K562 (cell line): ENCODE measurements around the gene SMARCA4. TPM values are rescaled to one million over a fixed set of nuclear protein-coding genes. Genes with fewer than 3 reads are reported as not detected.

Source experiments
- ATAC-seq: fragments of 200-7000 bp; cut with Tn5 transposase; 3 replicates; pipeline ENCODE4 v1.9.1; 2020; ENCODE audit warnings: moderate library complexity
- BruUV-seq: library from RNA; stranded (reverse); fragments of 400-500 nt; replicated peaks from 2 replicates; lab custom pipeline; 2021; lab: Mats Ljungman, UMichigan
- CTCF ChIA-PET: fragments of 300-600 bp; formaldehyde crosslinking; extraction: SDS; loops from one replicate; lab custom pipeline; 2021; ENCODE audit warnings: low intra/inter-chr PET ratio; lab: Yijun Ruan, JAX
- POLR2A ChIA-PET: fragments of 300-600, 350-650 bp; sonication (Branson Sonifier 250); formaldehyde crosslinking; extraction: SDS; loops from one replicate; lab custom pipeline; 2021; ENCODE audit warnings: antibody characterized with exemption, inconsistent platforms; lab: Yijun Ruan, JAX
- DNase-seq, 4 experiments: peaks; one replicate each; pipeline versions ENCODE4 v3.0.0 to v3.0.0-alpha.2; 2011 to 2018; ENCODE audit warnings: low spot score in 3 of 4, mixed read lengths in 3 of 4; ENCODE audit errors: extremely low read depth in 1 of 4
- FAIRE-seq: peaks from 2 replicates; lab custom pipeline; 2011; peaks lifted over from hg19 to GRCh38; lab: Jason Lieb, UNC
- H2AFZ ChIP-seq: 2 replicates; pipeline ENCODE4 v1.6.0; 2011; ENCODE audit warnings: low read depth, low read length, control low read depth, inconsistent platforms
- H3K27ac ChIP-seq: fragments of 200-600 bp; 3 replicates; pipeline ENCODE4 v1.8.0; 2011; ENCODE audit warnings: low read depth, mild to moderate bottlenecking, control low read depth, inconsistent platforms, low read length, moderate library complexity, mixed read lengths; ENCODE audit errors: extremely low read depth
- H3K27me3 ChIP-seq, 2 experiments: fragments of 300-600 bp in 1 of 2; 2 replicates in 1 of 2; 3 replicates in 1 of 2; pipeline versions ENCODE4 v1.6.0 to v1.8.0; 2011; ENCODE audit warnings: inconsistent platforms in 2 of 2, low read length in 2 of 2, mild to moderate bottlenecking in 1 of 2, mixed read lengths in 1 of 2, moderate library complexity in 1 of 2; ENCODE audit not compliant: control insufficient read depth in 2 of 2, insufficient read depth in 2 of 2
- H3K36me3 ChIP-seq: fragments of 300-600 bp; 3 replicates; pipeline ENCODE4 v1.8.0; 2011; ENCODE audit warnings: mild to moderate bottlenecking, low read length, inconsistent platforms; ENCODE audit not compliant: control insufficient read depth, insufficient read depth
- H3K4me1 ChIP-seq, 2 experiments: fragments of 200-600 bp in 1 of 2; replicated peaks in 1 of 2; 2 replicates in 1 of 2; 3 replicates in 1 of 2; pipeline versions ENCODE4 v1.5.1 to v1.8.0; 2011; ENCODE audit warnings: inconsistent platforms in 2 of 2, low read length in 2 of 2, mild to moderate bottlenecking in 1 of 2, mixed read lengths in 1 of 2, moderate library complexity in 1 of 2; ENCODE audit not compliant: control insufficient read depth in 2 of 2, insufficient read depth in 2 of 2
- H3K4me2 ChIP-seq: 2 replicates; pipeline ENCODE4 v1.6.1; 2011; ENCODE audit warnings: low read length, control low read depth, inconsistent platforms, mixed read lengths; ENCODE audit not compliant: insufficient read depth
- H3K4me3 ChIP-seq: fragments of 200-600 bp; sonication (generic), shearing (Covaris generic); 2 replicates; pipeline ENCODE4 v1.5.1; 2016; ENCODE audit warnings: control low read depth, inconsistent platforms
- H3K79me2 ChIP-seq: fragments of 200-600 bp; 3 replicates; pipeline ENCODE4 v1.8.0; 2011; ENCODE audit warnings: low read length, inconsistent platforms; ENCODE audit not compliant: control insufficient read depth, insufficient read depth
- H3K9ac ChIP-seq, 2 experiments: 2 replicates each; pipeline versions ENCODE4 v1.6.0 to v1.6.1; 2011; ENCODE audit warnings: low read depth in 2 of 2, low read length in 2 of 2, control low read depth in 1 of 2, inconsistent platforms in 1 of 2, mild to moderate bottlenecking in 1 of 2, mixed read lengths in 1 of 2; ENCODE audit not compliant: insufficient read depth in 1 of 2
- H3K9me1 ChIP-seq: one replicate; pipeline ENCODE4 v1.6.0; 2011; ENCODE audit warnings: inconsistent platforms, mild to moderate bottlenecking, low read length, moderate library complexity; ENCODE audit not compliant: control insufficient read depth, insufficient read depth
- H3K9me3 ChIP-seq: replicated peaks from 2 replicates; pipeline ENCODE4 v1.5.1; 2011; ENCODE audit warnings: low read depth, low read length, inconsistent platforms; ENCODE audit not compliant: control insufficient read depth, insufficient read depth
- H4K20me1 ChIP-seq: replicated peaks from 2 replicates; pipeline ENCODE4 v1.6.1; 2011; ENCODE audit warnings: low read length, inconsistent platforms, mixed read lengths; ENCODE audit not compliant: control insufficient read depth, insufficient read depth
- POLR2G ChIP-seq: fragments of 200-400 bp; formaldehyde crosslinking; IDR thresholded peaks from 2 replicates; pipeline ENCODE4 v1.6.1; 2017; ENCODE audit warnings: low read depth, mild to moderate bottlenecking, antibody characterized with exemption, low read length, moderate library complexity
- RBFOX2 ChIP-seq: fragments of 200-400 bp; formaldehyde crosslinking; IDR thresholded peaks from 2 replicates; pipeline ENCODE4 v1.6.1; 2017; ENCODE audit warnings: low read depth, mild to moderate bottlenecking, low read length, moderate library complexity
- ZBTB17 ChIP-seq: fragments of 450-650 bp; formaldehyde crosslinking; IDR thresholded peaks from 2 replicates; pipeline ENCODE4 v1.4.0; 2020; ENCODE audit warnings: mild to moderate bottlenecking
- ZKSCAN1 ChIP-seq: fragments of 150-350 bp; IDR thresholded peaks from 2 replicates; pipeline ENCODE4 v1.6.1; 2016; ENCODE audit warnings: low read depth, low read length
- ZNF121 ChIP-seq: sonication (generic); formaldehyde crosslinking; conservative IDR thresholded peaks from 2 replicates; pipeline ENCODE4 v1.8.0; 2022; ENCODE audit warnings: missing genetic modification reagents
- WGBS: fragments of 100-300 bp; shearing (Covaris generic); methylation state at CpG from one replicate; pipeline ENCODE4 v1.1.6; 2016; ENCODE audit warnings: low coverage, mixed read lengths; ENCODE audit not compliant: insufficient coverage; ENCODE audit errors: missing lambda C conversion rate; 5-methylcytosine and 5-hydroxymethylcytosine counted together
- in situ Hi-C: fragments of 300-500 bp; cut with MboI; formaldehyde crosslinking; loops from 4 replicates; pipeline ENCODE4 v1.15.0; 2018; ENCODE audit warnings: inconsistent platforms, mixed read lengths
- intact Hi-C: fragments of 100-400 bp; cut with micrococcal nuclease; formaldehyde crosslinking; loops from 2 replicates; pipeline ENCODE4 v1.14.2; 2022
- polyA plus RNA-seq, 8 experiments: library from polyadenylated mRNA; depleted of rRNA in 4 of 8; stranded (reverse) in 5 of 8; unstranded in 3 of 8; fragments of >200 nt; fragmentation: Nextera tagmentation in 2 of 8; fragmentation: Illumina TruSeq in 1 of 8; extraction: Ambion mirVana in 2 of 8; extraction: Trizol in 1 of 8; gene quantifications; 2 replicates each; pipeline versions ENCODE4 v1.2.1 to v1.2.3, GENCODE V29; 2011 to 2014; ENCODE audit warnings: inconsistent platforms in 1 of 8, missing spikeins in 1 of 8
- total RNA-seq, 7 experiments: library from RNA; depleted of rRNA in 6 of 7; stranded (reverse); fragments of >200 nt in 6 of 7; fragmentation: Illumina TruSeq in 2 of 7; extraction: Trizol in 2 of 7; gene quantifications; 2 replicates each; pipeline versions ENCODE4 v1.2.1 to v1.2.3, GENCODE V29; 2011 to 2021; ENCODE audit warnings: low replicate concordance in 1 of 7
- TF ChIP-seq, protein P1 (sequence below): conservative IDR thresholded peaks from 2 replicates; pipeline ENCODE4 v1.6.1; 2011; ENCODE audit warnings: low read depth, mild to moderate bottlenecking, low read length; ENCODE audit not compliant: control insufficient read depth

The SMARCA4 gene
- total and polyA plus RNA-seq, 9 of the 15 experiments (the other 6 are each of a cell fraction or from before 2014, with no cell fraction given): 19.3 to 207 (median 52.1) TPM

DNA sequence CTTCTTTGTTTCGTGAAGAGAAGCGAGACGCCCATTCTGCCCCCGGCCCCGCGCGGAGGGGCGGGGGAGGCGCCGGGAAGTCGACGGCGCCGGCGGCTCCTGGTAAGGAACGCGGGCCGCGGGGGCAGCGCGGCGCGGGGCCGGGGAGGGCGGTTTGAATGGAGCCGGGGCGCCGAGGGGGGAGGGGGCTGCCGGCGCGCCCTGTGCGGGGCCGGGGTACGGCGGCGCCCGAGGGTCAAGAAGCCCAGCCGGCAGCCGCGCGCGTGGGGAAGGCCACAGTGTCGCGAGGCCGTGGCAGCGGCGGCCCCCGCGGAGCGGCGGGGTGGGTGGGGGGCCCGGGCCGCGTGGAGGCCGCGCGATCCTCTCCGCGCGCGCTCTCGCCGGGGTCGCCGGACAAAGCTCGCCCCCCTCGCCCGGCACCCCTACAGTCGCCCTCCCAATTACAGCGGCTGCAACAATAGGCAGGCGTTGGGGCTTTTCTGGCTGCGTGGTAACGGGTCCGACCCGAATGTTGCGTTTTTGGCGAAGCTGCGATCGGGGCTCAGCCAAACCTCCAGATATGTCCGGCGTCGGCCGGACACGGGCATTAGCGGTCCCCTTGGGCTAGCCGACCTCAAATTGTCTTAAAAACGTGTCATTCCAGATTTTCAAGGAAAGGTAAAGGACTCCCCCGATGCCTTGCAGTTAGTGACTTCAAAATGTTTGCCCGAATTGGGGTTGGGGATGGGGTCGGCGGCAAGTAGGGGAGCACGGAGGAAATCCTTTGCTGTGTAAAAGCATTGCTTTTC lies 437 bp downstream of the SMARCA4 start (continued):
- TF ChIP-seq, protein P1, sequence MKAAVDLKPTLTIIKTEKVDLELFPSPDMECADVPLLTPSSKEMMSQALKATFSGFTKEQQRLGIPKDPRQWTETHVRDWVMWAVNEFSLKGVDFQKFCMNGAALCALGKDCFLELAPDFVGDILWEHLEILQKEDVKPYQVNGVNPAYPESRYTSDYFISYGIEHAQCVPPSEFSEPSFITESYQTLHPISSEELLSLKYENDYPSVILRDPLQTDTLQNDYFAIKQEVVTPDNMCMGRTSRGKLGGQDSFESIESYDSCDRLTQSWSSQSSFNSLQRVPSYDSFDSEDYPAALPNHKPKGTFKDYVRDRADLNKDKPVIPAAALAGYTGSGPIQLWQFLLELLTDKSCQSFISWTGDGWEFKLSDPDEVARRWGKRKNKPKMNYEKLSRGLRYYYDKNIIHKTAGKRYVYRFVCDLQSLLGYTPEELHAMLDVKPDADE: peak; percentile 24; the same call in 1 of the 2 replicates

DNA sequence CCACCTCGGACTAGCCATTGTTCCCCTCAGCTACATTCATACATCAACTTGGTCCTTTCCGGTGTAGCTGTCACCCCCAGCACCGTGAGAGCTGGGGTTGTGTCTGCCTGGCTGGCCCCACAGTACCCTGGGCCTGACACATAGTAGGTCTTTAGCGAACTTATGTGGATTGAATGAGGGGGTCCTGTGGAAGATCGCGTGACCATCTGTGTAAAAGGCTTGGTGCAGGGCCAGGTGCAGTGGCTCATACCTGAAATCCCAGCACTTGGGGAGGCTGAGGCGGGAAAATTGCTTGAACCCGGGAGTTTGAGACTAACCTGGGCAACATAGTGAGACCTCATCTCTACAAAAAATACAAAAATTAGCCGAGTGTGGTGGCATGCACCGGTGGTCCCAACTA lies 2.0 kb downstream of the SMARCA4 start:
- Histone ChIP-seq H4K20me1 (peaks cover 8% of the 10 kb centered on the region), H3K9me1 (peaks cover 4% of the 10 kb centered on the region), H3K27ac (peak overlapping the region; percentile 35; the same call in 1 of the 3 replicates), H3K4me3 (peak overlapping the region; percentile 99; the same call in 1 of the 2 replicates), H3K4me1 (peaks cover 15 to 30% of the 10 kb centered on the region in 2 experiments; a peak in 4 of 5 replicates), H3K27me3 (no peaks in the 10 kb centered on the region), H2AFZ (no peak overlapping the region), H3K36me3 (peaks cover 16% of the 10 kb centered on the region; the same call in 2 of the 3 replicates), H3K9ac (peak overlapping the region; percentile 96 to 100; a peak in 2 of 4 replicates), H3K9me3 (no peaks in the 10 kb centered on the region), H3K79me2 (peaks cover 77% of the 10 kb centered on the region), H3K4me2 (peak overlapping the region; percentile 88)
- WGBS: 57% methylated on average over 10 of the region's 10 CpGs
- in situ Hi-C loops (no loop called here), intact Hi-C loops (no loop called here)
- no TSS peak for BruUV-seq
- no peak for FAIRE-seq
- ATAC-seq: no peak
- peak; percentile 96 for TF ChIP-seq ZKSCAN1
- 0 out of 2 replicates have a peak, but pooled peaks have one; percentile 17 for TF ChIP-seq ZNF121
- peak; percentile 45 for TF ChIP-seq RBFOX2
- 0 out of 2 replicates have a peak, but pooled peaks have one; percentile 16 for TF ChIP-seq POLR2G
- TF ChIP-seq ZBTB17 (CRISPR knock-in tag): no peak
- ChIA-PET CTCF (no interaction called here), POLR2A (interaction anchor here (1.5 kb wide), 1 partner anchor 10 kb away, joined by 3 read pairs; no protein-coding TSS in a partner anchor)
- DNase-seq: peak in 1 of 4 experiments; percentile 11
